Measurements from ENCODE around the gene GXYLT1.
"Not testable (repeated sequence)": the region's sequence is repeated elsewhere in the genome, so short reads cannot be mapped to it uniquely, and the experiment has no call there.

Gene GXYLT1

GRCh38 chr12:42056130-42056529, 88.5 kb downstream of the GXYLT1 start:
- no peak for TF ChIP-seq CTCF (IDR thresholded peaks at IDR 0.05; ENCODE audit: control insufficient read depth, extremely low read depth, insufficient read depth)
- H3K4me3 ChIP-seq (ENCODE audit: low read depth, low read length) = no peak overlapping the region
- DNase-seq (ENCODE audit: low read depth) = no peak

GRCh38 chr12:42053456-42053855, 91.2 kb downstream of the GXYLT1 start:
- no peak overlapping the region for H3K4me3 ChIP-seq (ENCODE audit: low read depth, low read length)
- no peak for DNase-seq (ENCODE audit: low read depth)
- TF ChIP-seq CTCF (IDR thresholded peaks at IDR 0.05; ENCODE audit: control insufficient read depth, extremely low read depth, insufficient read depth) = no peak

GRCh38 chr12:42048980-42049379, 95.7 kb downstream of the GXYLT1 start:
- not testable (repeated sequence) for DNase-seq (ENCODE audit: low read depth); H3K4me3 ChIP-seq (ENCODE audit: low read depth, low read length)

GRCh38 chr12:42039577-42039976, 105.1 kb downstream of the GXYLT1 start:
- DNase-seq (ENCODE audit: low read depth) = no peak
- no peak for TF ChIP-seq CTCF (IDR thresholded peaks at IDR 0.05; ENCODE audit: control insufficient read depth, extremely low read depth, insufficient read depth)
- H3K4me3 ChIP-seq (ENCODE audit: low read depth, low read length) = no peak overlapping the region

GRCh38 chr12:42039176-42039575, 105.5 kb downstream of the GXYLT1 start:
- no peak for TF ChIP-seq CTCF (IDR thresholded peaks at IDR 0.05; ENCODE audit: control insufficient read depth, extremely low read depth, insufficient read depth)
- DNase-seq (ENCODE audit: low read depth) = no peak
- no peak overlapping the region for H3K4me3 ChIP-seq (ENCODE audit: low read depth, low read length)

- no peak for TF ChIP-seq CTCF (IDR thresholded peaks at IDR 0.05; ENCODE audit: control insufficient read depth, extremely low read depth, insufficient read depth)
- H3K4me3 ChIP-seq (ENCODE audit: low read depth, low read length) = no peak overlapping the region
- DNase-seq (ENCODE audit: low read depth) = no peak
Measured at GRCh38 chr12:42031847-42032564, 112.7 kb downstream of the GXYLT1 start.
